ENCODE data around the gene NEU1.
"Not testable (repeated sequence)": the region's sequence is repeated elsewhere in the genome, so short reads cannot be mapped to it uniquely, and the experiment has no call there.

Gene NEU1

DNA sequence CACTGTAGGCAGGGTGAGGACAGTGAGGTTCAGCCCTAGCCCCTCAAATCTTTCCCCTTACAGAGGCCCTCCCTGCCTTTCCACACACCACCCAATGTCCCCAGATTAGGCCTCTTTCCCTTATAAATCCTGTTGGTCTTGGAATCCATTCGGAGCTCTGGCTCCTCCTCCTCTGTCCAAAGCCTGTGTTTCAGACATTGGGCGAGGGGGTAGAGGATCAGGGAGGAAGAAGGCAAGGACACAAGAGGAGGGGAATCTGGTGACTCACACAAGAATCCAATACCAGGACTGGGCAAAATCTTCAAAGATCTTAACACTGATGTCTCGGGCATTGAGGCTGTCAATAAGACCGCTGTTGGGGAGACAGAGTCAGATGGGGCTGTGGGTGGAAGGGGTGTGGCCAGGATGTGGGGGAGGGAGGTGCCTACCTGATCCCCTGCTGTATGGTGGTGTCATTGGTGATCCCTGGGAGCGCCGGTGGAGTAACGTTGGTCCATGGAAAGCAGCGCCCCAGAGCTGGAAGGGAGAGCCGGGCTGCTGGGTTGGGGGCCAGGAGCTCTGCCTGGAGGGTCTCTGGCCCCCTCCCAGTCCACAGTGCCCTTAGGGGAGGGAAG is 8.5 kb upstream of the NEU1 start:
- no peak overlapping the region for H3K4me3 ChIP-seq (ENCODE audit: low read depth, low read length)
- DNase-seq (ENCODE audit: low read depth) = no peak
- TF ChIP-seq, protein P1, sequence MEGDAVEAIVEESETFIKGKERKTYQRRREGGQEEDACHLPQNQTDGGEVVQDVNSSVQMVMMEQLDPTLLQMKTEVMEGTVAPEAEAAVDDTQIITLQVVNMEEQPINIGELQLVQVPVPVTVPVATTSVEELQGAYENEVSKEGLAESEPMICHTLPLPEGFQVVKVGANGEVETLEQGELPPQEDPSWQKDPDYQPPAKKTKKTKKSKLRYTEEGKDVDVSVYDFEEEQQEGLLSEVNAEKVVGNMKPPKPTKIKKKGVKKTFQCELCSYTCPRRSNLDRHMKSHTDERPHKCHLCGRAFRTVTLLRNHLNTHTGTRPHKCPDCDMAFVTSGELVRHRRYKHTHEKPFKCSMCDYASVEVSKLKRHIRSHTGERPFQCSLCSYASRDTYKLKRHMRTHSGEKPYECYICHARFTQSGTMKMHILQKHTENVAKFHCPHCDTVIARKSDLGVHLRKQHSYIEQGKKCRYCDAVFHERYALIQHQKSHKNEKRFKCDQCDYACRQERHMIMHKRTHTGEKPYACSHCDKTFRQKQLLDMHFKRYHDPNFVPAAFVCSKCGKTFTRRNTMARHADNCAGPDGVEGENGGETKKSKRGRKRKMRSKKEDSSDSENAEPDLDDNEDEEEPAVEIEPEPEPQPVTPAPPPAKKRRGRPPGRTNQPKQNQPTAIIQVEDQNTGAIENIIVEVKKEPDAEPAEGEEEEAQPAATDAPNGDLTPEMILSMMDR (IDR thresholded peaks at IDR 0.05; ENCODE audit: insufficient read depth, low read depth, low read length, missing control alignments) = no peak

DNA sequence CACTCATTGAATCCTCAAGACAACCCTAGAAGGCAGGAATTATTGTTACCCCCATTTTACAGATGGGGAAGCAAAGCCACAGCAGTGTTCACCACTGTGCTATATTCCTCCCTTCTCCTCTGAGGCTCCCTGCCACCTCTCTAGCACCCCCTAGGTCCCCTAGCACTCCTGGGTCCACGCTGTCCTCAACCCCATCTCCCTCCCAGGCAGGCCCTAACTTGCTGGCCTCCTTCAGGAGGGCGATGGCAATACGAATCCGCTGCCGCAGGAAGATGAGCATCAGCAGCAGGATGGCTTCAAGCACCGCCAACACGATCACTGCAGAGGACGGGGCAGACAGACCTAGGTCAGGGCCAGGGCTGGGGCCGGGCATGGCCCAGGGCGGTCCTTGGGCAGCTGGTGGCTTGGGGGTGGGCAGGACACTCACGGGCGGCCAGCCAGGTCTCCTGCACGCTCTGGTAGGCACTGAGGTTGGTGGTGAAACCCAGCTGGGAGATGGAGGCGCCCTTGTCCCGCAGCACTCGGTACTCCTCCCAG is 7.8 kb upstream of the NEU1 start:
- H3K4me3 ChIP-seq (ENCODE audit: low read depth, low read length) = no peak overlapping the region
- DNase-seq (ENCODE audit: low read depth) = no peak
- TF ChIP-seq, protein P1 (IDR thresholded peaks at IDR 0.05; ENCODE audit: insufficient read depth, low read depth, low read length, missing control alignments) = no peak

DNA sequence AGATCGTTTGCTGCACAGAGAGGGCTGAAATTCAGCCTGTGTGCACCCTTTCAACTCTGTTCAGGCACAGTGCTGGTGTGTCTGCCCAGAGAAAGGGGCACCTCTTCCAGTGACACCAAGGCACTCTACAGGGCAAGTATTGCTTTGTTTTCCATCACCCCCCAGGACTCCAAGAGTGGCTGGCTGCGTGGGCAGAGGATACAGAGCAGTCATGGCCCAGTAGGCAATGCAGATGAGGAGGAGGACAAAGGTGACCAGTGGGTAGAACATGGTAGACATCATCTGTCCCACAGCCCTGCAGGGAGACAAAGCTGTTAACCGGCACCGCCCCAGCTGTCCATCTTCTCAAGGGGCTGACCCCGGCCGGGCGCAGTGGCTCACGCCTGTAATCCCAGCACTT is 6.7 kb upstream of the NEU1 start:
- no peak overlapping the region for H3K4me3 ChIP-seq (ENCODE audit: low read depth, low read length)
- TF ChIP-seq, protein P1 (IDR thresholded peaks at IDR 0.05; ENCODE audit: insufficient read depth, low read depth, low read length, missing control alignments) = no peak
- DNase-seq (ENCODE audit: low read depth) = no peak

DNA sequence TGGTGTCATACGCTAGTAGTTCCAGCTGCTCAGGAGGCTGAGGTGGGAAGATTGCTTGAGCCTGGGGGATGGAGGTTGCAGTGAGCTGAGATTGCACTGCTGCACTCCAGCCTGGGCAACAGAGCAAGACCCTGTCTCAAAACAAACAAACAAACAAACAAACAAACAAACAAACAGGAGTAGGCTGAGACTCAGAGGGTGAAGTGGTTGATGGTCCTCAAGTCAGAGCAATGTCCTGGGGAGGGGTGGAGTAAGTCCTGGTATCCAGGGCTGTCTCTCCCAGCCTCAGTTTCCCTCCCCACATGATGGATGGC is 6.0 kb upstream of the NEU1 start:
- DNase-seq (ENCODE audit: low read depth); H3K4me3 ChIP-seq (ENCODE audit: low read depth, low read length): not testable (repeated sequence)

DNA sequence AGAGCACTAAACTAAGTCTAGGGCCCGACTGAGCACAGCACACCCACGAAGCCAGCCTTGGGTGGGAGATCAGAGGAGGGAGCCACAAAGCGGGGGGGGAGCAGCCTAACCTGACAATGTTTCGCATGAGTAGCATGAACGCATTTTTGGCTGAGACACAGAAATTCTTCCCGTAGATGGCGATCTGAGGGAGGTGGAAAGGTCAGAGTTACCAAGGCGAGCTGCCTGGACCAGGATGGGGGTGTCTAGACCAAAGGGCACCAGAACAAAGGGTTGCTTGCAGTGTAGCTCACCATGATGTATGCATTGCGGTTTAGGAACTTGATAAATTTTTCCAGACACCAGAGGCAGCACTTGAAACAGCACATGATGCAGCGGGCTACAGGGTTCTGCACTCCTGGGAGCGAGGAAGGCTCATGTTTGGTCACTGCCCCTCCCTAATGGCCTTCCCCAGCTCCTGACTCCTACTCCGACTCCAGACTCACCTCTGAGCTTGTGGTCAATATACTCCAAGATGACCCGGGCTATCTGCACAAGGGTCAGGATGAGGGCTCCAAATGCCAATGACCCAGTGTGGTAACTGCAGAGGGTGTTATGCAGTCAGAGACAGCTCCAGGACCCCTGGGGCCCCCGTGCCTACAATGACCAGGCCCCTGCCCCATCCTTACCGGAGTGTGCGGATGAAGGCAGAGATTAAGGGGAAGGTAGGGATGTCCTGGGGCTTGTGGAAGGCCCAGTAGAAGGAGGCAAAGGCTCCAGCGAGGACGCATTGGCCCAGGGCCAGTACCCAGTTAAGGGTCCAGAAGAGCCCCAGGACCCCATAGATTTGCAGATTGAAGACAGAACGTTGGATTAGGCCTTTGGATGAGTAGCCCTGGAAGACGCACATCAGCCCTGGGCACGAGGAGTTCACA is 2.8 kb upstream of the NEU1 start:
- DNase-seq (ENCODE audit: low read depth) = no peak
- no peak overlapping the region for H3K4me3 ChIP-seq (ENCODE audit: low read depth, low read length)
- TF ChIP-seq, protein P1 (IDR thresholded peaks at IDR 0.05; ENCODE audit: insufficient read depth, low read depth, low read length, missing control alignments) = no peak

DNA sequence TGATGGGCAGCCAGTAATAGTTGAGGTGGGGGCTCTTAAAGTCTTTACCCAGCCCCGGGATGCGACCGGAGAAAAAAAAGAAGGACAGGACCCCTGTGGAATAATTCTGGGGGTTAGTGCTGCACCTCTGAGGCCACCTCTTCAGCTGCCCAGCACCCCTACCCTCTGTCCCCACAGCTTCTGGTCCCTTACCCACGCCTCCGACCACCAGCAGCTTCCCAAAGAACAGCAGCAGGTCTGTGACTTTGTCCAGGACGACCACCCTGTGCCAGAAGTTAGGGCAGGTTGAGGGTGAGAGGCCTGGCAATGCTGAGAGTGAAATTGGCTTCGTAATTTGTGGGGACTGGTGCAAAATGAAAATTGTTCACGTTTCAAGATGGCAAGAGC is 2.2 kb upstream of the NEU1 start:
- DNase-seq (ENCODE audit: low read depth) = no peak
- TF ChIP-seq, protein P1 (IDR thresholded peaks at IDR 0.05; ENCODE audit: insufficient read depth, low read depth, low read length, missing control alignments) = no peak
- H3K4me3 ChIP-seq (ENCODE audit: low read depth, low read length) = no peak overlapping the region

DNA sequence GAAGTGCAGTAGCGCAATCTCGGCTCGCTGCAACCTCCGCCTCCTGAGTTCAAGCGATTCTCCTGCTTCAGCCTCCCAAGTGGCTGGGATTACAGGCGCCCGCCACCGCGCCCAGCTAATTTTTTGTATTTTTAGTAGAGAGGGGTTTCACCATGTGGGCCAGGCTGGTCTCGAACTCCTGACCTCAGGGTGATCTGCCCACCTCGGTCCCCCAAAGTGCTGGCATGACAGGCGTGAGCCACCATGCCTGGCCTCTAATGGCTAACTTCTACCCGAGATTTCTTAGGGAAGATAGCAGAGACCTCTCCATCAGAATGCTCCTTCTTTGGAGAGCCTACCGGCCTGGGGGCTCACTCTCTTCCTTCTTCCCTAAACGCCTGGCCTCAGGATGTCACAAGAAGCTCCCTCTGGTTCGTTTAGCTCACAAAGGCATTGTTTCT is 1.5 kb upstream of the NEU1 start:
- DNase-seq (ENCODE audit: low read depth) = not testable (repeated sequence)
- H3K4me3 ChIP-seq (ENCODE audit: low read depth, low read length) = peak overlapping the region; percentile 80

All from GM12865 (cell line).